Trophoblast cell (in vitro differentiated cells and primary cell): ENCODE results near the gene CEP89.

Experiments used
- DNase-seq, 2 donors: peaks; one replicate each; pipeline ENCODE4 v3.0.0-alpha.2; 2016
- H2AFZ ChIP-seq: 2 replicates; pipeline ENCODE4 v1.6.1; 2013; ENCODE audit warnings: low read length, moderate library complexity, mild to moderate bottlenecking; ENCODE audit not compliant: insufficient read depth, poor library complexity
- H2AK5ac ChIP-seq: 2 replicates; pipeline ENCODE4 v1.6.1; 2013; ENCODE audit warnings: mild to moderate bottlenecking, low read length
- H2BK120ac ChIP-seq: 2 replicates; pipeline ENCODE4 v1.6.1; 2013; ENCODE audit warnings: low read length, mild to moderate bottlenecking, moderate library complexity; ENCODE audit not compliant: insufficient read depth, poor library complexity
- H2BK12ac ChIP-seq: 2 replicates; pipeline ENCODE4 v1.6.1; 2013; ENCODE audit warnings: mild to moderate bottlenecking, low read length, moderate library complexity
- H2BK5ac ChIP-seq: 2 replicates; pipeline ENCODE4 v1.6.1; 2013; ENCODE audit warnings: low read length, low read depth, moderate library complexity, mild to moderate bottlenecking; ENCODE audit not compliant: poor library complexity
- H3K14ac ChIP-seq: 2 replicates; pipeline ENCODE4 v1.6.1; 2013; ENCODE audit warnings: mild to moderate bottlenecking, low read length
- H3K18ac ChIP-seq: 2 replicates; pipeline ENCODE4 v1.6.1; 2013; ENCODE audit warnings: mild to moderate bottlenecking, low read length
- H3K23ac ChIP-seq: 2 replicates; pipeline ENCODE4 v1.6.1; 2013; ENCODE audit warnings: low read length
- H3K27ac ChIP-seq: 2 replicates; pipeline ENCODE4 v1.5.1; 2013; ENCODE audit warnings: low read depth, mild to moderate bottlenecking, inconsistent platforms, low read length, moderate library complexity
- H3K27me3 ChIP-seq: 2 replicates; pipeline ENCODE4 v1.6.1; 2013; ENCODE audit warnings: inconsistent platforms, mild to moderate bottlenecking, low read length, moderate library complexity; ENCODE audit not compliant: insufficient read depth
- H3K36me3 ChIP-seq, 2 experiments: 1 replicate in 1 of 2; 2 replicates in 1 of 2; pipeline ENCODE4 v1.6.1; 2013; ENCODE audit warnings: low read length in 2 of 2, mild to moderate bottlenecking in 2 of 2, moderate library complexity in 1 of 2; ENCODE audit not compliant: insufficient read depth in 2 of 2, control insufficient read depth in 1 of 2
- H3K4ac ChIP-seq: 2 replicates; pipeline ENCODE4 v1.6.1; 2013; ENCODE audit warnings: low read depth, mild to moderate bottlenecking, low read length, moderate library complexity
- H3K4me1 ChIP-seq, 2 experiments: 1 replicate in 1 of 2; 2 replicates in 1 of 2; pipeline ENCODE4 v1.6.1; 2013; ENCODE audit warnings: low read length in 2 of 2, mild to moderate bottlenecking in 2 of 2, moderate library complexity in 1 of 2; ENCODE audit not compliant: insufficient read depth in 2 of 2, control insufficient read depth in 1 of 2
- H3K4me2 ChIP-seq: 2 replicates; pipeline ENCODE4 v1.6.1; 2013; ENCODE audit warnings: inconsistent platforms, mild to moderate bottlenecking, low read length, moderate library complexity
- H3K4me3 ChIP-seq: 2 replicates; pipeline ENCODE4 v1.5.1; 2013; ENCODE audit warnings: mild to moderate bottlenecking, low read depth, low read length, inconsistent platforms
- H3K79me1 ChIP-seq: one replicate; pipeline ENCODE4 v1.6.1; 2013; ENCODE audit warnings: low read length
- H3K79me2 ChIP-seq: 2 replicates; pipeline ENCODE4 v1.6.1; 2013; ENCODE audit warnings: low read length, mild to moderate bottlenecking; ENCODE audit not compliant: control insufficient read depth, insufficient read depth, poor library complexity
- H3K9ac ChIP-seq: 2 replicates; pipeline ENCODE4 v1.6.1; 2013; ENCODE audit warnings: mild to moderate bottlenecking, low read length
- H3K9me3 ChIP-seq: 2 replicates; pipeline ENCODE4 v1.6.1; 2013; ENCODE audit warnings: low read depth, mild to moderate bottlenecking, control low read depth, inconsistent platforms, low read length; ENCODE audit not compliant: insufficient read depth
- H4K12ac ChIP-seq: 2 replicates; pipeline ENCODE4 v1.6.1; 2013; ENCODE audit warnings: low read depth, mild to moderate bottlenecking, low read length, moderate library complexity
- H4K8ac ChIP-seq: 2 replicates; pipeline ENCODE4 v1.6.1; 2013; ENCODE audit warnings: low read depth, mild to moderate bottlenecking, low read length, moderate library complexity
- H4K91ac ChIP-seq: one replicate; pipeline ENCODE4 v1.6.1; 2013; ENCODE audit warnings: low read depth, mild to moderate bottlenecking, low read length, moderate library complexity
- WGBS: extraction: QIAGEN DNeasy Blood & Tissue Kit; methylation state at CpG from one replicate; pipeline ENCODE4 v1.1.7; 2013; ENCODE audit warnings: missing lambda C conversion rate; ENCODE audit not compliant: insufficient read length, insufficient coverage; ENCODE audit errors: extremely low coverage; 5-methylcytosine and 5-hydroxymethylcytosine counted together

Gene CEP89

GRCh38 chr19:32891609-32892008 is 80.1 kb downstream of the CEP89 start:
- Histone ChIP-seq H3K27ac (no peak overlapping the region), H2BK12ac (no peak overlapping the region), H4K12ac (no peak overlapping the region), H3K79me1 (no peaks in the 10 kb centered on the region), H3K4ac (no peak overlapping the region), H3K23ac (no peak overlapping the region), H2BK5ac (no peak overlapping the region), H3K9ac (no peak overlapping the region), H4K8ac (no peak overlapping the region), H3K18ac (no peak overlapping the region), H2BK120ac (no peak overlapping the region), H4K91ac (no peak overlapping the region), H3K4me1 (no peaks in the 10 kb centered on the region), H3K79me2 (no peaks in the 10 kb centered on the region), H2AK5ac (no peak overlapping the region), H3K27me3 (no peaks in the 10 kb centered on the region), H3K4me3 (no peak overlapping the region), H3K14ac (no peak overlapping the region), H3K9me3 (peaks cover 6% of the 10 kb centered on the region), H2AFZ (no peak overlapping the region), H3K36me3 (peaks cover 0 to 6% of the 10 kb centered on the region in 2 experiments), H3K4me2 (no peak overlapping the region)
- DNase-seq, result no peak
- WGBS, result no CpG with 5 or more reads among the region's 2 CpGs

- Histone ChIP-seq H3K14ac (no peak overlapping the region), H3K27me3 (no peaks in the 10 kb centered on the region), H2BK5ac (no peak overlapping the region), H4K8ac (no peak overlapping the region), H3K4me3 (no peak overlapping the region), H3K4me2 (no peak overlapping the region), H3K4me1 (no peaks in the 10 kb centered on the region), H3K79me2 (no peaks in the 10 kb centered on the region), H3K4ac (no peak overlapping the region), H2BK12ac (no peak overlapping the region), H2AK5ac (no peak overlapping the region), H3K79me1 (no peaks in the 10 kb centered on the region), H4K91ac (no peak overlapping the region), H3K9me3 (peaks cover 6% of the 10 kb centered on the region), H2BK120ac (no peak overlapping the region), H3K27ac (no peak overlapping the region), H4K12ac (no peak overlapping the region), H3K23ac (no peak overlapping the region), H2AFZ (no peak overlapping the region), H3K9ac (no peak overlapping the region), H3K36me3 (peaks cover 0 to 6% of the 10 kb centered on the region in 2 experiments), H3K18ac (no peak overlapping the region)
- no CpG with 5 or more reads among the region's 10 CpGs for WGBS
- DNase-seq, result no peak
Measured at GRCh38 chr19:32890841-32891240, 80.9 kb downstream of the CEP89 start.

GRCh38 chr19:32890326-32890725 is 81.4 kb downstream of the CEP89 start:
- Histone ChIP-seq H3K9me3 (peaks cover 6% of the 10 kb centered on the region), H2BK12ac (no peak overlapping the region), H3K4me2 (no peak overlapping the region), H3K27me3 (no peaks in the 10 kb centered on the region), H3K79me1 (no peaks in the 10 kb centered on the region), H3K4me1 (no peaks in the 10 kb centered on the region), H4K12ac (no peak overlapping the region), H2BK5ac (no peak overlapping the region), H3K36me3 (peaks cover 0 to 6% of the 10 kb centered on the region in 2 experiments), H3K79me2 (no peaks in the 10 kb centered on the region), H2AK5ac (no peak overlapping the region), H2AFZ (no peak overlapping the region), H3K23ac (no peak overlapping the region), H3K4ac (no peak overlapping the region), H4K91ac (no peak overlapping the region), H4K8ac (no peak overlapping the region), H3K9ac (no peak overlapping the region), H3K18ac (no peak overlapping the region), H2BK120ac (no peak overlapping the region), H3K27ac (no peak overlapping the region), H3K4me3 (no peak overlapping the region), H3K14ac (no peak overlapping the region)
- WGBS, result no CpG with 5 or more reads among the region's 13 CpGs
- no peak for DNase-seq

DNA sequence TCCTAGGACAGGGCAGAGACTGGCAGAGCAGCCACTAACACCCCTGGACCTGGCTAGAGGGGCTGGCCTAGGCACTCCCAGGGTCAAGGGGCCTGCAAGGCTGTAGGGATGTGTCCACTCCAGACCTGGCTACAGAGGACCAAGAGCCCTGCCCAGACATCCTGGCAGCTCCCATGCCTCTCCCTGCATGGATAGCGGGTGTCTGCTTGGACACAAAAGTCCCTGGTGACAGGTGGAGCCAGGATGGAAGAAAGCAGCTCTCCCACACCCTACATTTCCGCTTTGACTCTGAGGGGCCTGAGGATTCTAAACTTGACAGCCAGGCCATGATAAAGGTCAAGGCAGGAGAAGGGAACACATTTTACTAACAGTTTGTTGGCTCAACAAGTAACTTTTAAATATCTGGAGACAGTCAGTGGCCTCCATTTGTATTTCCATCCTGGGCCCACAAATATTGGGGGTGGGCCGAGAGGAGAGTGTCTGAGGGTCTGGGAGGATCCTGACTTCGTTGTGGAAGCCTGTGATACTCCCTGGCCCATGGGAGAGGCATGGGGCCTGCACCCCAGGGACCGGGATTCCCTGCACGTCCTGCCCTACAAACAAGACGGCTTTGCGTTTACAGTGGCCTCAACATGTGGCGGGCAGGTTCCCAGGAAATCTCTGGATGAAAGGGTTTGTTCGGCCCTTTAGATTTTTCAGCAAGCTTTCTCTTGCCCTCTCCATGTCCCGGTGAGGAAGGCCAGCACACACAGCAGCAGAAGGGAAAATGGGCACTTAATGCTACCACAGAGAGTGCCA is 82.4 kb downstream of the CEP89 start:
- peaks cover 6% of the 10 kb centered on the region for H3K9me3 ChIP-seq
- H3K27me3 ChIP-seq, result no peaks in the 10 kb centered on the region
- no peak overlapping the region for H4K8ac ChIP-seq
- peaks cover 0 to 6% of the 10 kb centered on the region in 2 experiments for H3K36me3 ChIP-seq
- WGBS, result no CpG with 5 or more reads among the region's 11 CpGs
- no peak overlapping the region for H3K9ac ChIP-seq
- no peak overlapping the region for H3K4me3 ChIP-seq
- H2BK12ac ChIP-seq, result no peak overlapping the region
- H3K79me1 ChIP-seq, result no peaks in the 10 kb centered on the region
- no peaks in the 10 kb centered on the region for H3K79me2 ChIP-seq
- H2BK120ac ChIP-seq, result no peak overlapping the region
- no peak overlapping the region for H2AK5ac ChIP-seq
- no peak overlapping the region for H2AFZ ChIP-seq
- no peak overlapping the region for H3K4ac ChIP-seq
- no peak overlapping the region for H3K27ac ChIP-seq
- no peak for DNase-seq
- no peak overlapping the region for H2BK5ac ChIP-seq
- no peak overlapping the region for H3K4me2 ChIP-seq
- no peak overlapping the region for H3K14ac ChIP-seq
- no peaks in the 10 kb centered on the region for H3K4me1 ChIP-seq
- no peak overlapping the region for H4K91ac ChIP-seq
- no peak overlapping the region for H4K12ac ChIP-seq
- no peak overlapping the region for H3K18ac ChIP-seq
- H3K23ac ChIP-seq, result no peak overlapping the region
